H1 (cell line): ENCODE data around the gene MOB3B.

Experiments
- CHD2 ChIP-seq: IDR thresholded peaks from 2 replicates; pipeline ENCODE4 v1.6.1; 2012; ENCODE audit warnings: low read length, improper control_type of control experiment
- EZH2 ChIP-seq: fragments of 200-600 bp; sonication (generic); IDR thresholded peaks from 2 replicates; pipeline ENCODE4 v1.7.1; 2012; ENCODE audit warnings: low read depth, mild to moderate bottlenecking, moderate library complexity, low read length, inconsistent platforms; ENCODE audit not compliant: severe bottlenecking
- HDAC2 ChIP-seq, 2 experiments: fragments of 300-600 bp in 1 of 2; sonication (generic) in 1 of 2; IDR thresholded peaks; 2 replicates each; pipeline ENCODE4 v1.6.1; 2011 to 2012; ENCODE audit warnings: low read depth in 2 of 2, low read length in 2 of 2, mild to moderate bottlenecking in 2 of 2, moderate library complexity in 2 of 2, borderline replicate concordance in 1 of 2, inconsistent platforms in 1 of 2
- KDM4A ChIP-seq: IDR thresholded peaks from one replicate; pipeline ENCODE4 v1.7.1; 2012; ENCODE audit warnings: low read depth, mild to moderate bottlenecking, moderate library complexity, low read length, inconsistent platforms; ENCODE audit not compliant: severe bottlenecking
- NANOG ChIP-seq: IDR thresholded peaks from 2 replicates; pipeline ENCODE4 v1.6.1; 2011; ENCODE audit warnings: low read length, low read depth, mild to moderate bottlenecking, inconsistent platforms; ENCODE audit not compliant: insufficient read depth, poor library complexity, severe bottlenecking
- POLR2A ChIP-seq, 2 experiments: IDR thresholded peaks; 1 replicate in 1 of 2; 2 replicates in 1 of 2; pipeline ENCODE4 v1.6.1; 2011; ENCODE audit warnings: low read depth in 2 of 2, low read length in 2 of 2, mild to moderate bottlenecking in 2 of 2; ENCODE audit errors: control extremely low read depth in 1 of 2
- RAD21 ChIP-seq, 2 experiments: IDR thresholded peaks in 1 of 2; conservative IDR thresholded peaks in 1 of 2; 2 replicates each; pipeline ENCODE4 v1.6.1; 2011; ENCODE audit warnings: low read depth in 2 of 2, low read length in 2 of 2, improper control_type of control experiment in 1 of 2, inconsistent platforms in 1 of 2, mild to moderate bottlenecking in 1 of 2, moderate library complexity in 1 of 2
- SAP30 ChIP-seq: fragments of 300-600 bp; sonication (generic); IDR thresholded peaks from 2 replicates; pipeline ENCODE4 v1.7.1; 2012; ENCODE audit warnings: low read length, moderate library complexity, mild to moderate bottlenecking, inconsistent platforms; ENCODE audit not compliant: insufficient read depth, insufficient replicate concordance
- SIN3A ChIP-seq, 2 experiments: IDR thresholded peaks in 1 of 2; conservative IDR thresholded peaks in 1 of 2; 2 replicates each; pipeline ENCODE4 v1.6.1; 2011 to 2012; ENCODE audit warnings: low read length in 2 of 2, improper control_type of control experiment in 1 of 2, low read depth in 1 of 2, mild to moderate bottlenecking in 1 of 2
- YY1 ChIP-seq: IDR thresholded peaks from 2 replicates; pipeline ENCODE4 v1.6.1; 2011; ENCODE audit warnings: low read depth, mild to moderate bottlenecking, low read length
- TF ChIP-seq, protein P1 (sequence below), 3 experiments: IDR thresholded peaks; 1 replicate in 2 of 3; 2 replicates in 1 of 3; pipeline versions ENCODE4 v1.5.1 to v1.6.1; 2011; ENCODE audit warnings: low read length in 3 of 3, mild to moderate bottlenecking in 3 of 3, inconsistent platforms in 2 of 3, low read depth in 1 of 3, moderate library complexity in 1 of 3; ENCODE audit not compliant: insufficient read depth in 1 of 3; ENCODE audit errors: control extremely low read depth in 1 of 3

- no peak for TF ChIP-seq RAD21 (IDR thresholded peaks at IDR 0.05 in 1 of 2, conservative IDR thresholded peaks at IDR 0.05 in 1 of 2; ENCODE audit: low read depth in 2 of 2, low read length in 2 of 2)
- no peak for TF ChIP-seq POLR2A (IDR thresholded peaks at IDR 0.05; ENCODE audit: control extremely low read depth in 1 of 2, low read depth in 2 of 2, low read length in 2 of 2)
- TF ChIP-seq, protein P1, sequence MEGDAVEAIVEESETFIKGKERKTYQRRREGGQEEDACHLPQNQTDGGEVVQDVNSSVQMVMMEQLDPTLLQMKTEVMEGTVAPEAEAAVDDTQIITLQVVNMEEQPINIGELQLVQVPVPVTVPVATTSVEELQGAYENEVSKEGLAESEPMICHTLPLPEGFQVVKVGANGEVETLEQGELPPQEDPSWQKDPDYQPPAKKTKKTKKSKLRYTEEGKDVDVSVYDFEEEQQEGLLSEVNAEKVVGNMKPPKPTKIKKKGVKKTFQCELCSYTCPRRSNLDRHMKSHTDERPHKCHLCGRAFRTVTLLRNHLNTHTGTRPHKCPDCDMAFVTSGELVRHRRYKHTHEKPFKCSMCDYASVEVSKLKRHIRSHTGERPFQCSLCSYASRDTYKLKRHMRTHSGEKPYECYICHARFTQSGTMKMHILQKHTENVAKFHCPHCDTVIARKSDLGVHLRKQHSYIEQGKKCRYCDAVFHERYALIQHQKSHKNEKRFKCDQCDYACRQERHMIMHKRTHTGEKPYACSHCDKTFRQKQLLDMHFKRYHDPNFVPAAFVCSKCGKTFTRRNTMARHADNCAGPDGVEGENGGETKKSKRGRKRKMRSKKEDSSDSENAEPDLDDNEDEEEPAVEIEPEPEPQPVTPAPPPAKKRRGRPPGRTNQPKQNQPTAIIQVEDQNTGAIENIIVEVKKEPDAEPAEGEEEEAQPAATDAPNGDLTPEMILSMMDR (IDR thresholded peaks at IDR 0.05; ENCODE audit: control extremely low read depth in 1 of 3, insufficient read depth in 1 of 3, low read depth in 1 of 3, low read length in 3 of 3): no peak
- TF ChIP-seq NANOG: no peak
- no peak for TF ChIP-seq YY1
- TF ChIP-seq HDAC2 (IDR thresholded peaks at IDR 0.05; ENCODE audit: borderline replicate concordance in 1 of 2, low read depth in 2 of 2, low read length in 2 of 2): no peak
- no peak for TF ChIP-seq SIN3A (conservative IDR thresholded peaks at IDR 0.05 in 1 of 2, IDR thresholded peaks at IDR 0.05 in 1 of 2; ENCODE audit: low read depth in 1 of 2, low read length in 2 of 2)
- no peak for TF ChIP-seq KDM4A
- no peak for TF ChIP-seq EZH2
- TF ChIP-seq SAP30: no peak
- TF ChIP-seq CHD2: no peak
These were observed 42.4 kb downstream of the MOB3B start for GRCh38 chr9:27487128-27487640.
